ENCODE data around the gene NSG2.

The NSG2 gene

GRCh38 chr5:174020928-174021304, 24.6 kb upstream of the NSG2 start:
- H4K20me1 ChIP-seq, result no peaks in the 10 kb centered on the region
- H3K36me3 ChIP-seq, result no peaks in the 10 kb centered on the region
- H3K4me2 ChIP-seq, result no peak overlapping the region
- no peak overlapping the region for H3K4me3 ChIP-seq
- no peak overlapping the region for H3K9ac ChIP-seq
- peaks cover 0 to 5% (median 0%) of the 10 kb centered on the region in 10 experiments; a peak in 1 of 20 replicates for H3K4me1 ChIP-seq
- H3K27ac ChIP-seq, result no peak overlapping the region
- H3K27me3 ChIP-seq, result no peaks in the 10 kb centered on the region
- H3K9me3 ChIP-seq (replicated peaks in 1 of 11), result no peaks in the 10 kb centered on the region
- no peak for TF ChIP-seq Cebpa-rat (IDR thresholded peaks at IDR 0.05)

- Histone ChIP-seq H3K4me1 (peaks cover 0 to 5% (median 0%) of the 10 kb centered on the region in 10 experiments; a peak in 1 of 20 replicates), H3K9ac (no peak overlapping the region), H3K4me2 (no peak overlapping the region), H3K27ac (no peak overlapping the region), H3K9me3 (replicated peaks in 1 of 11) (no peaks in the 10 kb centered on the region), H4K20me1 (no peaks in the 10 kb centered on the region), H3K27me3 (no peaks in the 10 kb centered on the region), H3K4me3 (no peak overlapping the region), H3K36me3 (no peaks in the 10 kb centered on the region)
- no peak for TF ChIP-seq Cebpa-rat (IDR thresholded peaks at IDR 0.05)
Observed at GRCh38 chr5:174022384-174023095, 23.0 kb upstream of the NSG2 start.

- H3K27ac ChIP-seq, result no peak overlapping the region
- H3K4me1 ChIP-seq, result no peaks in the 10 kb centered on the region
- peaks cover 21 to 34% (median 26%) of the 10 kb centered on the region in 11 experiments for H3K9me3 ChIP-seq (replicated peaks in 1 of 11)
- no peaks in the 10 kb centered on the region for H3K36me3 ChIP-seq
- no peaks in the 10 kb centered on the region for H3K27me3 ChIP-seq
- no peak overlapping the region for H3K9ac ChIP-seq
- no peak for TF ChIP-seq Cebpa-rat (IDR thresholded peaks at IDR 0.05)
- no peak overlapping the region for H3K4me3 ChIP-seq
- no peaks in the 10 kb centered on the region for H4K20me1 ChIP-seq
- H3K4me2 ChIP-seq, result no peak overlapping the region
Observed at GRCh38 chr5:174030286-174030685, 15.2 kb upstream of the NSG2 start.

- no peak overlapping the region for H3K9ac ChIP-seq
- no peaks in the 10 kb centered on the region for H3K36me3 ChIP-seq
- H3K27me3 ChIP-seq, result no peaks in the 10 kb centered on the region
- no peak overlapping the region for H3K4me3 ChIP-seq
- H4K20me1 ChIP-seq, result peaks cover 0 to 8% (median 0%) of the 10 kb centered on the region in 11 experiments; a peak in 6 of 22 replicates
- no peak for TF ChIP-seq Cebpa-rat (IDR thresholded peaks at IDR 0.05)
- H3K9me3 ChIP-seq (replicated peaks in 1 of 11), result no peaks in the 10 kb centered on the region
- H3K4me1 ChIP-seq, result peaks cover 0 to 16% (median 8%) of the 10 kb centered on the region in 10 experiments; a peak in 12 of 20 replicates
- H3K4me2 ChIP-seq, result peak overlapping the region in 6 of 11 experiments; percentile 8 to 33 (median 30); a peak in 9 of 22 replicates
- no peak overlapping the region for H3K27ac ChIP-seq
Observed at GRCh38 chr5:174044466-174045254, 846 bp upstream of the NSG2 start.

GRCh38 chr5:174046558-174046957, 1.1 kb downstream of the NSG2 start:
- no peaks in the 10 kb centered on the region for H3K9me3 ChIP-seq (replicated peaks in 1 of 11)
- H3K36me3 ChIP-seq, result no peaks in the 10 kb centered on the region
- H3K4me2 ChIP-seq, result no peak overlapping the region
- H3K9ac ChIP-seq, result no peak overlapping the region
- no peak for TF ChIP-seq Cebpa-rat (IDR thresholded peaks at IDR 0.05)
- H3K4me3 ChIP-seq, result no peak overlapping the region
- peaks cover 0 to 17% (median 0%) of the 10 kb centered on the region in 11 experiments; a peak in 7 of 22 replicates for H4K20me1 ChIP-seq
- peaks cover 0 to 16% (median 8%) of the 10 kb centered on the region in 10 experiments; a peak in 12 of 20 replicates for H3K4me1 ChIP-seq
- H3K27me3 ChIP-seq, result no peaks in the 10 kb centered on the region
- H3K27ac ChIP-seq, result no peak overlapping the region

GRCh38 chr5:174047472-174048099, 2.1 kb downstream of the NSG2 start:
- H3K9me3 ChIP-seq (replicated peaks in 1 of 11), result no peaks in the 10 kb centered on the region
- no peaks in the 10 kb centered on the region for H3K36me3 ChIP-seq
- no peak overlapping the region for H3K4me2 ChIP-seq
- H3K4me1 ChIP-seq, result peaks cover 0 to 16% (median 8%) of the 10 kb centered on the region in 10 experiments; a peak in 12 of 20 replicates
- no peak overlapping the region for H3K27ac ChIP-seq
- H3K27me3 ChIP-seq, result no peaks in the 10 kb centered on the region
- peaks cover 0 to 17% (median 0%) of the 10 kb centered on the region in 11 experiments; a peak in 7 of 22 replicates for H4K20me1 ChIP-seq
- TF ChIP-seq Cebpa-rat (IDR thresholded peaks at IDR 0.05), result no peak
- H3K4me3 ChIP-seq, result no peak overlapping the region
- no peak overlapping the region for H3K9ac ChIP-seq

- no peak overlapping the region for H3K27ac ChIP-seq
- peaks cover 0 to 13% (median 0%) of the 10 kb centered on the region in 11 experiments; a peak in 4 of 22 replicates for H4K20me1 ChIP-seq
- no peaks in the 10 kb centered on the region for H3K36me3 ChIP-seq
- no peaks in the 10 kb centered on the region for H3K27me3 ChIP-seq
- no peak overlapping the region for H3K4me3 ChIP-seq
- no peak overlapping the region for H3K4me2 ChIP-seq
- no peak for TF ChIP-seq Cebpa-rat (IDR thresholded peaks at IDR 0.05)
- peaks cover 0 to 4% (median 0%) of the 10 kb centered on the region in 10 experiments; a peak in 1 of 20 replicates for H3K4me1 ChIP-seq
- H3K9ac ChIP-seq, result no peak overlapping the region
- no peaks in the 10 kb centered on the region for H3K9me3 ChIP-seq (replicated peaks in 1 of 11)
Observed at GRCh38 chr5:174052636-174053035, 7.1 kb downstream of the NSG2 start.

- H3K4me3 ChIP-seq, result no peak overlapping the region
- H3K9ac ChIP-seq, result no peak overlapping the region
- H3K4me1 ChIP-seq, result peaks cover 0 to 6% (median 0%) of the 10 kb centered on the region in 10 experiments; a peak in 1 of 20 replicates
- TF ChIP-seq Cebpa-rat (IDR thresholded peaks at IDR 0.05), result no peak
- H3K27me3 ChIP-seq, result no peaks in the 10 kb centered on the region
- H3K36me3 ChIP-seq, result no peaks in the 10 kb centered on the region
- H4K20me1 ChIP-seq, result peaks cover 0 to 9% (median 0%) of the 10 kb centered on the region in 11 experiments; a peak in 3 of 22 replicates
- no peak overlapping the region for H3K4me2 ChIP-seq
- H3K9me3 ChIP-seq (replicated peaks in 1 of 11), result no peaks in the 10 kb centered on the region
- H3K27ac ChIP-seq, result no peak overlapping the region
Observed at GRCh38 chr5:174053905-174054304, 8.4 kb downstream of the NSG2 start.
